ENCODE data around the gene FAM149A. TPM values are rescaled to one million over a fixed set of nuclear protein-coding genes. Genes with fewer than 3 reads are reported as not detected.

The FAM149A gene
- polyA plus RNA-seq, 3 donors, result not detected

DNA sequence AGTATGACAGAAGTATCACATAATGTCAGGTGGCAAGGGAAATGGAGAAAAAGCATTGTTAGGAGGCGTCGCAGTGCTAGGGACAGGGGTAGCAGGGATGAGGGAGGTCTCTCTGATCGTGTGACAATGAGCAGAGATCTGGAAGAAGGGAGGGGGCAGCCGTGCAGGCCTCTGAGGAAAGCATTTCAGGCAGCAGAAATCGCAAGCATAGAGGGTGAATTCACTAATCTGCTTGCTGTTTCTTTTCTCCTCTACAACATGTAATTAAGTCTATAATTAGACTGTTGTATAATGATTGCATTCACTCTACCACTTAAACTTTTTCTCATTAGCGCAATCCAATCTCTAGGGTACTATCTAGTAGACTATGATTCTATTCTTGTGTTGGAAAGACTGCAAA, 96.0 kb downstream of the FAM149A start:
- Histone ChIP-seq H3K9ac (ENCODE audit: insufficient read depth, low read length, poor library complexity, severe bottlenecking) (no peak overlapping the region), H3K79me2 (ENCODE audit: insufficient read depth, low read length) (no peaks in the 10 kb centered on the region), H3K4me2 (replicated peaks; ENCODE audit: extremely low read depth, low read length, poor library complexity, severe bottlenecking) (no peak overlapping the region), H3K36me3 (replicated peaks in 1 of 2; ENCODE audit: control insufficient read depth in 1 of 2, insufficient read depth in 2 of 2, low read length in 2 of 2) (peaks cover 0 to 17% of the 10 kb centered on the region in 2 donors), H2AFZ (ENCODE audit: insufficient read depth, low read depth, low read length, poor library complexity, severe bottlenecking) (no peak overlapping the region), H3K4me1 (ENCODE audit: control insufficient read depth in 1 of 2, insufficient read depth in 2 of 2, low read length in 2 of 2) (no peaks in the 10 kb centered on the region), H3K27me3 (ENCODE audit: control insufficient read depth in 2 of 2, insufficient read depth in 2 of 2, low read length in 2 of 2) (no peaks in the 10 kb centered on the region), H3K27ac (ENCODE audit: low read depth in 1 of 2, low read length in 2 of 2) (no peak overlapping the region), H3K4me3 (replicated peaks in 1 of 3; ENCODE audit: low read depth in 2 of 3, low read length in 3 of 3) (no peak overlapping the region), H3K9me3 (replicated peaks in 1 of 2; ENCODE audit: control insufficient read depth in 1 of 2, insufficient read depth in 1 of 2, low read length in 2 of 2) (peaks cover 0 to 9% of the 10 kb centered on the region in 2 donors), H4K20me1 (ENCODE audit: insufficient read depth, low read length) (no peaks in the 10 kb centered on the region)
- TF ChIP-seq, protein P1, sequence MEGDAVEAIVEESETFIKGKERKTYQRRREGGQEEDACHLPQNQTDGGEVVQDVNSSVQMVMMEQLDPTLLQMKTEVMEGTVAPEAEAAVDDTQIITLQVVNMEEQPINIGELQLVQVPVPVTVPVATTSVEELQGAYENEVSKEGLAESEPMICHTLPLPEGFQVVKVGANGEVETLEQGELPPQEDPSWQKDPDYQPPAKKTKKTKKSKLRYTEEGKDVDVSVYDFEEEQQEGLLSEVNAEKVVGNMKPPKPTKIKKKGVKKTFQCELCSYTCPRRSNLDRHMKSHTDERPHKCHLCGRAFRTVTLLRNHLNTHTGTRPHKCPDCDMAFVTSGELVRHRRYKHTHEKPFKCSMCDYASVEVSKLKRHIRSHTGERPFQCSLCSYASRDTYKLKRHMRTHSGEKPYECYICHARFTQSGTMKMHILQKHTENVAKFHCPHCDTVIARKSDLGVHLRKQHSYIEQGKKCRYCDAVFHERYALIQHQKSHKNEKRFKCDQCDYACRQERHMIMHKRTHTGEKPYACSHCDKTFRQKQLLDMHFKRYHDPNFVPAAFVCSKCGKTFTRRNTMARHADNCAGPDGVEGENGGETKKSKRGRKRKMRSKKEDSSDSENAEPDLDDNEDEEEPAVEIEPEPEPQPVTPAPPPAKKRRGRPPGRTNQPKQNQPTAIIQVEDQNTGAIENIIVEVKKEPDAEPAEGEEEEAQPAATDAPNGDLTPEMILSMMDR (IDR thresholded peaks at IDR 0.05), result no peak
- intact Hi-C loops (cut with micrococcal nuclease), result no loop called here
- 93% methylated on average over 2 of the region's 6 CpGs for WGBS (ENCODE audit: insufficient coverage)
- Mint-ChIP-seq H3K36me3 (peaks cover 13 to 15% of the 10 kb centered on the region in 2 donors), H3K27me3 (ENCODE audit: low read depth in 3 of 3) (no peaks in the 10 kb centered on the region), H3K4me1 (peaks cover 6% of the 10 kb centered on the region), H3K27ac (peak overlapping the region in 1 of 7 donors; percentile 73), H3K9me3 (peaks cover 0 to 6% (median 3%) of the 10 kb centered on the region in 7 donors), H3K4me3 (no peak overlapping the region)
- no peak for DNase-seq

DNA sequence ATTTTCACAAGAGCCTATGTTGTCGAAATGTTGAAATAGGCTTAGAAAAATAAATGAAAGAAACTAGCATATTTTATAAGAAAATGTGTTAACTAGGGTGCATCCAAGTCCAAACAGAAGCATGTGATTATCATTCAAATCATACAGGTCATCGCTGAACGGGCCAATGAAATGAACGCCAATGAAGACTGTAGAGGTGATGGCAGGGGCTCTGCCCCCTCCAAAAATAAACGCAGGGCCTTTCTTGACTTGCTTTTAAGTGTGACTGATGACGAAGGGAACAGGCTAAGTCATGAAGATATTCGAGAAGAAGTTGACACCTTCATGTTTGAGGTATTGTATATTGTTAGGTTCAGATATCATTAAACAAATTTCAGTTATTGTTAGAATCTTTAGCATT, 96.5 kb downstream of the FAM149A start:
- intact Hi-C loops (cut with micrococcal nuclease), result no loop called here
- 100% methylated on average over 3 of the region's 7 CpGs for WGBS (ENCODE audit: insufficient coverage)
- peak overlapping the region in 1 of 7 donors; percentile 61 for H3K27ac Mint-ChIP-seq
- no peak overlapping the region for H2AFZ ChIP-seq (ENCODE audit: insufficient read depth, low read depth, low read length, poor library complexity, severe bottlenecking)
- H3K36me3 ChIP-seq (replicated peaks in 1 of 2; ENCODE audit: control insufficient read depth in 1 of 2, insufficient read depth in 2 of 2, low read length in 2 of 2), result peaks cover 0 to 15% of the 10 kb centered on the region in 2 donors
- no peaks in the 10 kb centered on the region for H3K4me1 ChIP-seq (ENCODE audit: control insufficient read depth in 1 of 2, insufficient read depth in 2 of 2, low read length in 2 of 2)
- TF ChIP-seq, protein P1 (IDR thresholded peaks at IDR 0.05), result no peak
- no peaks in the 10 kb centered on the region for H4K20me1 ChIP-seq (ENCODE audit: insufficient read depth, low read length)
- H3K9me3 Mint-ChIP-seq, result peaks cover 0 to 8% (median 3%) of the 10 kb centered on the region in 7 donors
- no peaks in the 10 kb centered on the region for H3K27me3 Mint-ChIP-seq (ENCODE audit: low read depth in 3 of 3)
- no peak overlapping the region for H3K27ac ChIP-seq (ENCODE audit: low read depth in 1 of 2, low read length in 2 of 2)
- DNase-seq, result no peak
- H3K9me3 ChIP-seq (replicated peaks in 1 of 2; ENCODE audit: control insufficient read depth in 1 of 2, insufficient read depth in 1 of 2, low read length in 2 of 2), result peaks cover 0 to 9% of the 10 kb centered on the region in 2 donors
- H3K4me3 ChIP-seq (replicated peaks in 1 of 3; ENCODE audit: low read depth in 2 of 3, low read length in 3 of 3), result no peak overlapping the region
- no peak overlapping the region for H3K4me3 Mint-ChIP-seq
- no peak overlapping the region for H3K4me2 ChIP-seq (replicated peaks; ENCODE audit: extremely low read depth, low read length, poor library complexity, severe bottlenecking)
- H3K79me2 ChIP-seq (ENCODE audit: insufficient read depth, low read length), result no peaks in the 10 kb centered on the region
- H3K9ac ChIP-seq (ENCODE audit: insufficient read depth, low read length, poor library complexity, severe bottlenecking), result no peak overlapping the region
- H3K36me3 Mint-ChIP-seq, result peaks cover 11 to 12% of the 10 kb centered on the region in 2 donors
- H3K4me1 Mint-ChIP-seq, result peaks cover 6% of the 10 kb centered on the region
- no peaks in the 10 kb centered on the region for H3K27me3 ChIP-seq (ENCODE audit: control insufficient read depth in 2 of 2, insufficient read depth in 2 of 2, low read length in 2 of 2)
